HL-60 (cell line): ENCODE measurements around the gene SMAD4.

Experiments
- CTCF ChIP-seq: IDR thresholded peaks from one replicate; pipeline ENCODE4 v1.5.1; 2011; ENCODE audit warnings: low read length, control low read depth, inconsistent platforms; ENCODE audit not compliant: insufficient read depth
- GABPA ChIP-seq: IDR thresholded peaks from 2 replicates; pipeline ENCODE4 v1.6.1; 2012; ENCODE audit warnings: low read depth
- POLR2AphosphoS5 ChIP-seq: IDR thresholded peaks from 2 replicates; pipeline ENCODE4 v1.6.1; 2012; ENCODE audit warnings: low read depth
- REST ChIP-seq: IDR thresholded peaks from 2 replicates; pipeline ENCODE4 v1.6.1; 2012; ENCODE audit warnings: low read depth; ENCODE audit not compliant: insufficient replicate concordance
- SPI1 ChIP-seq: IDR thresholded peaks from 2 replicates; pipeline ENCODE4 v1.6.1; 2012; ENCODE audit warnings: low read depth, mild to moderate bottlenecking, borderline replicate concordance

GRCh38 chr18:51133580-51134160, 103.7 kb downstream of the SMAD4 start:
- no peak for TF ChIP-seq CTCF
- TF ChIP-seq REST, result no peak
- no peak for TF ChIP-seq POLR2AphosphoS5
- TF ChIP-seq GABPA, result no peak
- no peak for TF ChIP-seq SPI1
